HTR-8/SVneo (cell line): ENCODE measurements around the gene METTL25B.

ENCODE experiments used
- DNase-seq: peaks from one replicate; pipeline ENCODE4 v3.0.0; 2011; ENCODE audit warnings: low spot score, mixed read lengths; ENCODE audit not compliant: insufficient read length
- FAIRE-seq: peaks from 2 replicates; lab custom pipeline; 2011; peaks lifted over from hg19 to GRCh38; lab: Jason Lieb, UNC

The METTL25B gene

DNA sequence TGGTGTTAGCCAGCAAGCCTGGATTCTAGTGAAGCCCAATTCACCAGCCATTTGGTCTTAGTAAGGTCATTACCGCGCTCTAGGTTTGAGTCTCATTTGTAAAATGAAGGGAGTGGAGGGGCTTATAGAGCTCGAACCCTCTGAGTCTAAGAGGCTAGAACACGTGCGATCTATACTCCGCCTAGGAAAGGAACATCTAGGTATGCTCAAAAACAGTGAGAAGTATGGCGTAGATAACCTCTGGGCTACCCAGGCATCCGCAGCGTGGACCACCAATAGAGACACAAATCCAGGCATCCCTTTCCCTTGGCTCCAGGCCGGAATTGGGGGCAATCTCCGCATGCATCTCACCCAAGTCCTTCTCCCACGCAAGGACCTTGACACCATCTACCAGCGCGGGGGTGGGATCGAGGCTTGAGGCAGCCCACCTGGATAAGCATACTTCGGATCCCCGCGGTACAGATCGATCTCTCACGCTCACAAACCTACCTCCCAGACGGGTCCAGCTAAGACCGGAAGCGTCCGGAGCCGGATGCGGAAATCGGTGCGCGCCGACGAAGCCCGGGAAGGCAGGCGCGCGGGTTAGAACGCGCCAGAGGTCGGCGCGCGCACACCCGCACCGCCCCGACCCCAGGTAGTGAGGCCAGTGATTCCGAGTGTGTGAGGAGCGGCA, at the start of gene METTL25B:
Gene METTL25B, plus strand, starts transcription at position 544 of the 673 bp plus-strand sequence. CDS start 636 bp downstream, outside the sequence.
- DNase-seq (peak; percentile 71), FAIRE-seq (no peak)

- no peak for FAIRE-seq
- no peak for DNase-seq
Observed at GRCh38 chr1:156680056-156680455, 48.2 kb upstream of the METTL25B start.

- FAIRE-seq (no peak), DNase-seq (no peak)
Observed at GRCh38 chr1:156681196-156681960, 46.9 kb upstream of the METTL25B start.

DNA sequence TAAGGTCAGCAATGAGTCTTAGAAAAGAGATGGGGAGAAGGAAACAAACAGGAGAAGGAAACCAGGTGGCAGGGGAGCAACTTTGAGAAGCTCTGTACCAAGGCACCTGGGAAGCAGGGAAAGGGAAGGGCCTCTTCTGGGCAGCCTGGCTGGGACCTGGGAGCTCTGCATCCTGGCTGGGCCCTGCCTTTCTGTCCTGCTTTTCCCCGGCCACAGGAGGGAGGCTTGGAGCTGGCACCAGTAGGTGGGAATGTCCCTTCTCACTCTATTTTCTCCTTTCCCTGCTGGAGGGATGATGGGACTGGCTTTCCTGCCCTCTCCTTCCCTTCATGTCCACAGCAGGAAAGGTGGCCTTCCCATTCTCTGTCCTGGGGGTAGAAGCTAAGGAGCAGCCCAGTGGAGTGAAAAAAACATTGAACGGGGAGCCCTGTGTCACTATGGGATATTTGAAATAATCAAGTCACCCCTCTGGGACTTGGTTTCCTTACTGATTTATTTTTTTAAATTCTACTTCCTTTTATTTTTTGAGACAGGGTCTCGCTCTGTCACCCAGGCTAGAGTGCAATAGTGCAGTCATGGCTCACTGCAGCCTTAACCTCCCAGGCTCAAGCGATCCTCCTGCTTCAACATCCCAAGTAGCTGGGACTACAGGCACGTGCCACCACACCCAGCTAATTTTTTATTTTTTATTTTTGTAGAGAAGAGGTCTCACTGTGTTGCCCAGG, 45.9 kb upstream of the METTL25B start:
- DNase-seq (no peak), FAIRE-seq (no peak)

- DNase-seq = no peak
- FAIRE-seq = no peak
Observed at GRCh38 chr1:156684227-156684782, 44.0 kb upstream of the METTL25B start.

GRCh38 chr1:156689035-156689952, 39.0 kb upstream of the METTL25B start:
- FAIRE-seq (no peak), DNase-seq (peak; percentile 78)

GRCh38 chr1:156689953-156690674, 38.2 kb upstream of the METTL25B start:
- DNase-seq (no peak), FAIRE-seq (no peak)

GRCh38 chr1:156690675-156691036, 37.6 kb upstream of the METTL25B start:
- FAIRE-seq = no peak
- DNase-seq = no peak

GRCh38 chr1:156691191-156691590, 37.1 kb upstream of the METTL25B start:
- no peak for FAIRE-seq

DNA sequence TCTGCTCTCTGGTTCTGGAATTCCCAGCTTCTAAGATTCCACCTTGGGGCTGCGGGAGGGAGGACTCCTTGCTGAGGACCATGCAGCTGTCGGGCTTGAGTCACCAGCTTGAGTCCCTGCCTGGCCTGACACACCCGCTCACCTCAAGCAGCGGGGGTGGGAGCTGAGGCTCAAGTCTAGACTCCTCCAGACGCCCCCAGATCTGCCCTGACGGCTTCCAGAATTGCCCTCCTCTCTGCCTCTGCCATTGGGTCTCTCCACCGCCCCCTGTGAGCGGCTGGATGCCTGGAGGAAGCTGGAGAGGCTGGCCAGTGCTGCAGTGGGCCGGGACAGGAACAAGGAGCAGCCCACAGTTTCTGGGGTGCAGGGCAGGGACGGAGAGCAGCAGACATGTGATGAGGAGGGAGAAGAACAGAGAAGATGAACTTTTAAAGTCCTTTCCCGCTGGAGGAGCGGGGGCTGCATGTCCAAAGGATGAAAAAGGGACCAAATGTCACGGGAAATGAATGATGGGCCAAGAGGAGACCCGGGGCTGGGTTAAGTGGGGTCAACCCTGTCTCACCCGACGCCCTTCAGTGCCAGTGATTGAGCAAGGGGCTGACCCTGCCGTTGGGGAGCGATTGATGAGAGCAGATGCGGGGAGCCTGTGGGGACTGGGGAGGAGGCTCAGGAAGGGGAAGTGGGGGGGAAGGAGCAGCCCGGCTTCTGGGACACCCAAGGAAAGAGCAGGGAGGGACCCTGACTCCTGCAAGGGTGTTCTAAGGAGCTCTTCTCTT, 36.4 kb upstream of the METTL25B start:
- FAIRE-seq (no peak), DNase-seq (no peak)

More at GRCh38 chr1:156691191-156691590, 37.1 kb upstream of the METTL25B start:
- no peak for DNase-seq

GRCh38 chr1:156692441-156692924, 35.8 kb upstream of the METTL25B start:
- DNase-seq (no peak), FAIRE-seq (no peak)

GRCh38 chr1:156692925-156693847, 35.1 kb upstream of the METTL25B start:
- DNase-seq (no peak), FAIRE-seq (no peak)

DNA sequence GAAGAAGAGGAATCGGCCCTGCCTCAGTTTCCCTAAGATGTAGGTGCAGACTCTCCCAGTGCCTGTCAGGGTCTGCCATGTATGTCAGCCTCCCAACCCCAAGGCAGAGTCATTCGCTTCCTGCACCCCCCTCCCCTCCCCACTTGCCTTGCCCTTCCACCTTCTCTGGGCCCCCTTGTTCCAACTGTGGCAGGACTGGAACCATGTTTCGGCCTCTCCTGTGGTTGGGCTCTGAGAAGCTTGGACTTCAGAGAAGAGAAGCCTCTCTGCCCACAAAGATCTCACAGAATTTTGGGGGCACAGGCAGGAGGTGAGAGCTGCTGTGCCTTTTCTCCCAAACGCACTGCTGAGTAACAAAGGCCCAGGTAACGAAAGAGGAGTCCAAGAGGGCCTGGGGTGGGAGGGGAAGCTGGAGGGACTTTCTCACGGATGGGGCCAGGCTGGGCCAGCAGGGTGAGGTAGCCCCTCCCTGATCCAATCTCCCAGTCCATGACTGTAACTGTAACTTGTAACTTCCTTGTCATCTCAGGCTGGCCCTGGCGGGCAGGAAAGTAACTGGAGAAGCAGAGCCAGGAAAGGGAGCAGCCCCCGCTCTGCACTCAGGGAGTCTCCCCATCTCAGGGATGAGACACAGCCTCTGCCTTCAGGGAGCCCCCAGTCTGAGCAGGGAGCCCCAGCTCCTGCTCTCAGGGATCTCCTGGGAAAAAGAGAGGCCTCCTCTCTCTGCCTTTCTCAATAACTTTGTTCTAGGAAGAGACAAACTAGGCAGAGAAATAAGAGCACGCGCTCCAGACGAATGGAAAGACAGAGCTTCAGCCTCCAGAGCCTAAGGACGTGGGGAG, 34.2 kb upstream of the METTL25B start:
- no peak for DNase-seq
- FAIRE-seq = no peak

DNA sequence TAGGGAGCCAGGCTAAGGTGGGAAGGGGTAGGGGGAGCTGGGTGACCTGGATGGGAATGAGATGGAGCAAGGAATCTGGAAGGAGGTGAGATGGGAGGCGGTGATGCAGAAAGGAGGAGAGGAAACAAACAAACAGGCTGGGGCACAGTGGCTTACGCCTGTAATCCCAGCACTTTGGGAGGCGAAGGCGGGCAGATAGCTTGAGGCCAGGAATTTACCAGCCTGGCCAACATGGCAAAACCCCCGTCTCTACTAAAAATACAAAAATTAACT, 33.6 kb upstream of the METTL25B start:
- no peak for FAIRE-seq
- no peak for DNase-seq

GRCh38 chr1:156696755-156697154, 31.5 kb upstream of the METTL25B start:
- FAIRE-seq = no peak
- DNase-seq = no peak

DNA sequence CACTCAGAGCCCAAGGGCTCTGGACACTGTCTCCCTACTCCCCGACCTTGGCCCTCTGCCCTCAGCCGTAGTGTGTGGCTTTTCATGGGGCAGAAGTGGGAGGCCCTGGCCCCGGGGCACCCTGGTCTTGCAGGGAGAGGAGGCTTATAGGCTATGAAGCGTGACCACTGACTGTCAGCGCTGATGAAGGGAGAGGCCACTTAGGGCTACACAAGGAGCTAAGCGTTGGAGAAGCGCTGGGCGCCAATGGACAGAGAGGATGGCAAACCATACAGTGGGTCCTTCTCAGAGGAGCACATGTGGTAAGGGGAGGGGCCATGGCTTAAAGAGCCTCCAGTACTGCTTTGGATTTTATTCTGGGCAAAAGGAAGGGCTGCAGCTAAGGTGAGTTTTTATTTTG, 30.8 kb upstream of the METTL25B start:
- DNase-seq = no peak
- no peak for FAIRE-seq

DNA sequence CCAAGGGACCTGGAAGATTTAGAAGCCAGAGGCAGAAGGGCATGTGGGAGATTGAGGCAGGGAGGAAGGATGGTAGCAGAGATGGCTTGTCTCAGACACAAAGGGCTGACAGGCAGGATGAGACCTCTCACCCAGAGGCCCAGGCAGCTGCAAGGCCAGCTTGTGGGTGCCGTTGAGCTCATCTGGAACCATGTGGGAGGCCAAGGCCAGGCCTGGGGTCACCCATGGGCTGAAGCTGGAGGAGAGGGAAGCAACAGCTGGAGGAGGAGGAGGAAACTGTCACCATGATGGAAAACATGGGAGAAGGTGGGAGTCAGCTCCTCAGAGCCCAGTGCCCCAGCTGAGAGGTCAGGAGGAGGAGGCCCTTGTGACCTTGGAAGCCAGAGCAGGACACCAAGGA, 29.3 kb upstream of the METTL25B start:
- DNase-seq (no peak), FAIRE-seq (no peak)
